Endodermal cell (in vitro differentiated cells): ENCODE data around the gene SLC6A20. TPM values are rescaled to one million over a fixed set of nuclear protein-coding genes. Genes with fewer than 3 reads are reported as not detected.

Source experiments
- DNase-seq: peaks from one replicate; pipeline ENCODE4 v3.0.0-alpha.2; 2017
- H3K27ac ChIP-seq: 2 replicates; pipeline ENCODE4 v1.5.1; 2013; ENCODE audit warnings: mild to moderate bottlenecking, low read depth, low read length, moderate library complexity
- H3K27me3 ChIP-seq: 2 replicates; pipeline ENCODE4 v1.6.1; 2013; ENCODE audit warnings: mild to moderate bottlenecking, low read length, moderate library complexity; ENCODE audit not compliant: insufficient read depth, control insufficient read depth, poor library complexity, severe bottlenecking
- H3K36me3 ChIP-seq: 2 replicates; pipeline ENCODE4 v1.7.0; 2013; ENCODE audit warnings: mild to moderate bottlenecking, low read length, moderate library complexity; ENCODE audit not compliant: control insufficient read depth, insufficient read depth
- H3K4me1 ChIP-seq: one replicate; pipeline ENCODE4 v1.7.0; 2013; ENCODE audit warnings: low read length; ENCODE audit not compliant: control insufficient read depth, insufficient read depth
- H3K4me3 ChIP-seq: 2 replicates; pipeline ENCODE4 v1.5.1; 2013; ENCODE audit warnings: mild to moderate bottlenecking, low read length, moderate library complexity
- H3K9ac ChIP-seq: 2 replicates; pipeline ENCODE4 v1.6.1; 2013; ENCODE audit warnings: mild to moderate bottlenecking, low read length, moderate library complexity; ENCODE audit not compliant: poor library complexity, severe bottlenecking; ENCODE audit errors: extremely low read depth
- H3K9me3 ChIP-seq: 2 replicates; pipeline ENCODE4 v1.6.1; 2013; ENCODE audit warnings: mild to moderate bottlenecking, low read length, moderate library complexity; ENCODE audit not compliant: control insufficient read depth
- H3K27ac Mint-ChIP-seq: 2 replicates; pipeline ENCODE4 v1.8.0; 2020; ENCODE audit warnings: mixed read lengths
- H3K27me3 Mint-ChIP-seq: 2 replicates; pipeline ENCODE4 v1.8.0; 2021; ENCODE audit warnings: mild to moderate bottlenecking, mixed read lengths; ENCODE audit not compliant: insufficient read depth
- H3K36me3 Mint-ChIP-seq: 2 replicates; pipeline ENCODE4 v1.8.0; 2020; ENCODE audit warnings: low read depth, mixed read lengths
- H3K4me1 Mint-ChIP-seq: 2 replicates; pipeline ENCODE4 v1.8.0; 2020; ENCODE audit warnings: mixed read lengths
- H3K4me3 Mint-ChIP-seq: 2 replicates; pipeline ENCODE4 v1.8.0; 2020; ENCODE audit warnings: mild to moderate bottlenecking, moderate library complexity, mixed read lengths
- H3K9me3 Mint-ChIP-seq: 2 replicates; pipeline ENCODE4 v1.8.0; 2020; ENCODE audit warnings: mild to moderate bottlenecking, mixed read lengths
- WGBS, 2 experiments: methylation state at CpG; one replicate each; pipeline versions ENCODE4 v1.1.5 to v1.1.7; 2013; ENCODE audit warnings: missing lambda C conversion rate in 2 of 2, mixed read lengths in 1 of 2; ENCODE audit not compliant: insufficient coverage in 1 of 2, insufficient read length in 1 of 2; 5-methylcytosine and 5-hydroxymethylcytosine counted together
- total RNA-seq, 2 donors: library from RNA; stranded (reverse); fragmentation: NEBNext Ultra II Directional in 1 of 2; extraction: Animal tissue kit (Norgen Biotek cat#: 25700) in 1 of 2; gene quantifications; 2 replicates in 1 of 2; 3 replicates in 1 of 2; pipeline ENCODE4 v1.2.1, GENCODE V29; 2021
- TF ChIP-seq, protein P1 (sequence below): fragments of 200-600 bp; sonication (generic); conservative IDR thresholded peaks from 2 replicates; pipeline ENCODE4 v1.5.0; 2021; ENCODE audit warnings: antibody characterized with exemption, mild to moderate bottlenecking

The SLC6A20 gene
- total RNA-seq, 2 donors from 2014 or later: 0.29 to 1.5 TPM

DNA sequence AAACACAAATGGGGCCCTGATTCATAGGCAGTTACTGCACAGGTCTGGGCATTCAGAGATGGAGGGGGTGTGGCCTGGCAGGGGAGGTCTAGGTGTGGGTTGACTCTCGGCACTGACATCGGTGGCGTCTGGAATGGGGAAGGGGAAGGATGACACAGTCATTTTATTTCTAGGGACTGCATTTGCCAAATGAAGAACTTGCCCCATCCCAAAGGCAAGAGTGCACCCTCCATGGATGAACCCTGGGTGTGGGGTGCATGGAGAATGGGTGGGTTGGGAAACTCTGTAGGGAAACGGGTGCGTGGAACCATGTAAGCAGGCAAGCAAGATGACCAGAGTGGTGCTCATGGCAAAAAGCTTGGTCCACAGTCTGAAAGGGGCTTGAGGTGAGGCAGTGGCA lies 24.5 kb downstream of the SLC6A20 start:
- Histone ChIP-seq H3K27me3 (no peaks in the 10 kb centered on the region), H3K36me3 (no peaks in the 10 kb centered on the region), H3K9ac (no peak overlapping the region), H3K27ac (no peak overlapping the region), H3K4me3 (no peak overlapping the region), H3K9me3 (peaks cover 16% of the 10 kb centered on the region), H3K4me1 (no peaks in the 10 kb centered on the region)
- Mint-ChIP-seq H3K36me3 (no peaks in the 10 kb centered on the region), H3K4me1 (peaks cover 20% of the 10 kb centered on the region), H3K4me3 (no peak overlapping the region), H3K9me3 (peaks cover 10% of the 10 kb centered on the region), H3K27me3 (peaks cover 29% of the 10 kb centered on the region), H3K27ac (no peak overlapping the region)
- peak; percentile 13 for DNase-seq
- TF ChIP-seq, protein P1, sequence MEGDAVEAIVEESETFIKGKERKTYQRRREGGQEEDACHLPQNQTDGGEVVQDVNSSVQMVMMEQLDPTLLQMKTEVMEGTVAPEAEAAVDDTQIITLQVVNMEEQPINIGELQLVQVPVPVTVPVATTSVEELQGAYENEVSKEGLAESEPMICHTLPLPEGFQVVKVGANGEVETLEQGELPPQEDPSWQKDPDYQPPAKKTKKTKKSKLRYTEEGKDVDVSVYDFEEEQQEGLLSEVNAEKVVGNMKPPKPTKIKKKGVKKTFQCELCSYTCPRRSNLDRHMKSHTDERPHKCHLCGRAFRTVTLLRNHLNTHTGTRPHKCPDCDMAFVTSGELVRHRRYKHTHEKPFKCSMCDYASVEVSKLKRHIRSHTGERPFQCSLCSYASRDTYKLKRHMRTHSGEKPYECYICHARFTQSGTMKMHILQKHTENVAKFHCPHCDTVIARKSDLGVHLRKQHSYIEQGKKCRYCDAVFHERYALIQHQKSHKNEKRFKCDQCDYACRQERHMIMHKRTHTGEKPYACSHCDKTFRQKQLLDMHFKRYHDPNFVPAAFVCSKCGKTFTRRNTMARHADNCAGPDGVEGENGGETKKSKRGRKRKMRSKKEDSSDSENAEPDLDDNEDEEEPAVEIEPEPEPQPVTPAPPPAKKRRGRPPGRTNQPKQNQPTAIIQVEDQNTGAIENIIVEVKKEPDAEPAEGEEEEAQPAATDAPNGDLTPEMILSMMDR: no peak
- WGBS, 2 experiments: 93 to 100% methylated on average over 2 to 5 of the region's 5 CpGs

DNA sequence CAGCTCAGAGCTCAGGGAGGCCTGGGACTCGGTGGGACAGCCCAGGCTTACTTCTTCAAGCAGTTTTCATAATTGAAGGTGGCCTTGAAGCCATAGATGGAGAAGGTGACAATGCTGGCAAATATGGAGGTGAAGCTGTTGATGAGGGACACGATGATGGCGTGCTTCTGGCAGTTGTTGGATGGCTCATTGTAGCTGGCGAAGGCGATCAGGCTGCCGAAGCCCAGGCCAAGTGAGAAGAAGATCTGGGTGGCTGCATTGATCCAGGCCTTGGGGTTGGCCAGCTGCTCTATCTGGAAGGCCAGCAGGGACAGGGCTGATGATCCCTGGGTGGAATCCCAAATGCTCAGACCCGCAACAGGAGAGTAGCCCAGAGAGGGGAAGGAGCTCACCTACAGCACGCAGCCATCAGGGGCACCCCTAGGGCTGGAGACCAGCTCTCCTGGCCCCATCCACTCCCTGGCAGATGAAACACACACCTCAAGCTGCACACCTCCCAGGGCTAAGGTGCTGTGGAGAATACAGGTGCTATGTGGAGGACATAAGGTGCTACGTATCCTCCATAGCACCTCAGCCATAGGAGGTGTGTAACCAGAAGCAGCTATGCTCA lies 25.1 kb downstream of the SLC6A20 start:
- Histone ChIP-seq H3K27ac (no peak overlapping the region), H3K36me3 (no peaks in the 10 kb centered on the region), H3K9me3 (peaks cover 19% of the 10 kb centered on the region), H3K4me1 (no peaks in the 10 kb centered on the region), H3K4me3 (no peak overlapping the region), H3K9ac (no peak overlapping the region), H3K27me3 (no peaks in the 10 kb centered on the region)
- H3K9me3 Mint-ChIP-seq: peaks cover 13% of the 10 kb centered on the region
- H3K27me3 Mint-ChIP-seq: peaks cover 29% of the 10 kb centered on the region
- DNase-seq: peak; percentile 19
- no peak overlapping the region for H3K4me3 Mint-ChIP-seq
- H3K36me3 Mint-ChIP-seq: no peaks in the 10 kb centered on the region
- TF ChIP-seq, protein P1: no peak
- 95% methylated on average over 5 to 9 of the region's 9 CpGs for WGBS, 2 experiments
- H3K4me1 Mint-ChIP-seq: peaks cover 14% of the 10 kb centered on the region
- no peak overlapping the region for H3K27ac Mint-ChIP-seq

DNA sequence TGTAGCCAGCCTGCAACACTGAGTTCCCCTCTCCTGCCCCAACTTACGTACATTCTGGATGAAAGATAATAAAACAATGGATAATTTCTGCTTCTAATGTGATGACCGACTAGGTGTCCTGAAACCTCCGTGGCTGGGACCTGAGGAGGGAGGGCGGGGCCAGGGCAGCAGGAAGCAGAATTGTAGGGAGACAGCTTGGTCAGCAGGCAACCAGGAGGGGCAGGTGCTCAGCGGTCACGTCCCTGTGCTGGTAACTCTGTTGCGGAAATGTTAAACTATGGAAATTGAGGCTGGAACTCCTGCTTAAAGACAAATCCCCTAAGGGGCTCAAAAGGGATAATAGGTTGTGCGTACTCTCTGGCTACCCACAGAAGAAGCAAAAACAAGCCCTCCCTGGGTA lies 30.4 kb downstream of the SLC6A20 start:
- Histone ChIP-seq H3K36me3 (no peaks in the 10 kb centered on the region), H3K27me3 (no peaks in the 10 kb centered on the region), H3K27ac (no peak overlapping the region), H3K9me3 (peaks cover 21% of the 10 kb centered on the region), H3K9ac (no peak overlapping the region), H3K4me3 (no peak overlapping the region), H3K4me1 (no peaks in the 10 kb centered on the region)
- Mint-ChIP-seq H3K36me3 (no peaks in the 10 kb centered on the region), H3K27ac (no peak overlapping the region), H3K4me1 (no peaks in the 10 kb centered on the region), H3K4me3 (no peak overlapping the region), H3K9me3 (peaks cover 13% of the 10 kb centered on the region), H3K27me3 (peaks cover 7% of the 10 kb centered on the region)
- peak; percentile 31 for DNase-seq
- TF ChIP-seq, protein P1: no peak
- WGBS, 2 experiments: 90 to 96% methylated on average over 4 to 8 of the region's 8 CpGs
